Neural cell (in vitro differentiated cells): ENCODE measurements around the gene IL13RA1. TPM values are rescaled to one million over a fixed set of nuclear protein-coding genes. Genes with fewer than 3 reads are reported as not detected.
"Not testable (repeated sequence)": the region's sequence is repeated elsewhere in the genome, so short reads cannot be mapped to it uniquely, and the experiment has no call there.

Source experiments
- H2AFZ ChIP-seq: fragments of 200-600, 300-800 bp; sonication (generic), shearing (Covaris generic); 2 replicates; pipeline ENCODE4 v1.6.0; 2014; ENCODE audit warnings: low read depth, mild to moderate bottlenecking, antibody characterized with exemption, low read length, moderate library complexity
- H3F3A ChIP-seq: fragments of 200-600 bp; shearing (Covaris generic); 2 replicates; pipeline ENCODE4 v1.6.1; 2016; ENCODE audit warnings: mild to moderate bottlenecking, moderate library complexity, mixed read lengths, antibody characterized with exemption, low read length; ENCODE audit not compliant: insufficient read depth, poor library complexity, severe bottlenecking
- H3K27ac ChIP-seq: fragments of 200-600, 300-800 bp; sonication (generic), shearing (Covaris generic); 2 replicates; pipeline ENCODE4 v1.5.1; 2014; ENCODE audit warnings: mild to moderate bottlenecking, low read length, moderate library complexity
- H3K27me3 ChIP-seq: fragments of 300-800, 200-600 bp; sonication (generic), shearing (Covaris generic); 2 replicates; pipeline ENCODE4 v1.6.0; 2014; ENCODE audit warnings: mild to moderate bottlenecking, low read depth, low read length, moderate library complexity; ENCODE audit not compliant: insufficient read depth
- H3K36me3 ChIP-seq: fragments of 300-800, 200-600 bp; sonication (generic), shearing (Covaris generic); 2 replicates; pipeline ENCODE4 v1.5.1; 2014; ENCODE audit warnings: mild to moderate bottlenecking, antibody characterized with exemption, low read length, moderate library complexity; ENCODE audit not compliant: insufficient read depth
- H3K4me2 ChIP-seq: fragments of 300-800, 200-600 bp; sonication (generic), shearing (Covaris generic); 2 replicates; pipeline ENCODE4 v1.6.0; 2014; ENCODE audit warnings: mild to moderate bottlenecking, low read length
- H3K4me3 ChIP-seq: fragments of 300-800, 200-600 bp; sonication (generic), shearing (Covaris generic); 2 replicates; pipeline ENCODE4 v1.5.1; 2014; ENCODE audit warnings: mild to moderate bottlenecking, low read length, moderate library complexity
- H3K79me2 ChIP-seq: fragments of 200-600 bp; shearing (Covaris generic); replicated peaks from 2 replicates; pipeline ENCODE4 v1.6.0; 2014; ENCODE audit warnings: mild to moderate bottlenecking, low read length, moderate library complexity; ENCODE audit not compliant: insufficient read depth
- H3K9ac ChIP-seq: fragments of 300-800, 200-600 bp; sonication (generic), shearing (Covaris generic); 2 replicates; pipeline ENCODE4 v1.6.1; 2016; ENCODE audit warnings: mild to moderate bottlenecking, low read length, mixed read lengths
- H3K9me2 ChIP-seq: fragments of 200-600 bp; shearing (Covaris generic); 2 replicates; pipeline ENCODE4 v1.6.1; 2016; ENCODE audit warnings: mild to moderate bottlenecking, low read length, mixed read lengths; ENCODE audit not compliant: insufficient read depth
- H3K9me3 ChIP-seq: fragments of 200-600, 300-800 bp; sonication (generic), shearing (Covaris generic); 2 replicates; pipeline ENCODE4 v1.6.1; 2016; ENCODE audit warnings: mild to moderate bottlenecking, mixed run types, low read length, moderate library complexity, mixed read lengths
- H4K20me1 ChIP-seq: fragments of 200-600 bp; shearing (Covaris generic); 2 replicates; pipeline ENCODE4 v1.6.1; 2016; ENCODE audit warnings: mild to moderate bottlenecking, mixed run types; ENCODE audit not compliant: insufficient read depth
- EP300 ChIP-seq: fragments of 450-650 bp; conservative IDR thresholded peaks from 2 replicates; pipeline ENCODE4 v1.6.1; 2014; ENCODE audit warnings: antibody characterized with exemption, mild to moderate bottlenecking, moderate library complexity; ENCODE audit not compliant: poor library complexity, severe bottlenecking
- EZH2 ChIP-seq: fragments of 200-600, 300-800 bp; shearing (Covaris generic), sonication (generic); IDR thresholded peaks from 2 replicates; pipeline ENCODE4 v1.6.1; 2014; ENCODE audit warnings: antibody characterized with exemption, low read length, borderline replicate concordance, mild to moderate bottlenecking; ENCODE audit not compliant: insufficient read depth, poor library complexity, severe bottlenecking
- MXI1 ChIP-seq: fragments of 450-650 bp; conservative IDR thresholded peaks from 2 replicates; pipeline ENCODE4 v1.6.1; 2014; ENCODE audit warnings: antibody characterized with exemption, mild to moderate bottlenecking; ENCODE audit not compliant: poor library complexity, severe bottlenecking
- POLR2AphosphoS5 ChIP-seq: IDR thresholded peaks from 2 replicates; pipeline ENCODE4 v1.6.1; 2012
- RAD21 ChIP-seq: fragments of 450-650 bp; conservative IDR thresholded peaks from 2 replicates; pipeline ENCODE4 v1.6.1; 2014; ENCODE audit warnings: antibody characterized with exemption, mild to moderate bottlenecking, moderate library complexity
- SMC3 ChIP-seq: fragments of 450-650 bp; conservative IDR thresholded peaks from 2 replicates; pipeline ENCODE4 v1.6.1; 2014; ENCODE audit warnings: antibody characterized with exemption, mild to moderate bottlenecking, moderate library complexity; ENCODE audit not compliant: poor library complexity
- TAF1 ChIP-seq: IDR thresholded peaks from 2 replicates; pipeline ENCODE4 v1.6.1; 2012; ENCODE audit warnings: low read depth
- polyA plus RNA-seq: library from polyadenylated mRNA; depleted of rRNA; stranded (reverse); fragments of >200 nt; gene quantifications from 2 replicates; pipeline ENCODE4 v1.2.3, GENCODE V29; 2014
- TF ChIP-seq, protein P1 (sequence below): fragments of 450-650 bp; IDR thresholded peaks from 2 replicates; pipeline ENCODE4 v1.5.1; 2014; ENCODE audit warnings: antibody characterized with exemption, mild to moderate bottlenecking, moderate library complexity; ENCODE audit not compliant: poor library complexity, severe bottlenecking
- TF ChIP-seq, protein P2 (sequence below): IDR thresholded peaks from 2 replicates; pipeline ENCODE4 v1.6.1; 2012; ENCODE audit warnings: borderline replicate concordance

The IL13RA1 gene
- polyA plus RNA-seq, 1 donor from 2014 or later: 0.30 TPM

DNA sequence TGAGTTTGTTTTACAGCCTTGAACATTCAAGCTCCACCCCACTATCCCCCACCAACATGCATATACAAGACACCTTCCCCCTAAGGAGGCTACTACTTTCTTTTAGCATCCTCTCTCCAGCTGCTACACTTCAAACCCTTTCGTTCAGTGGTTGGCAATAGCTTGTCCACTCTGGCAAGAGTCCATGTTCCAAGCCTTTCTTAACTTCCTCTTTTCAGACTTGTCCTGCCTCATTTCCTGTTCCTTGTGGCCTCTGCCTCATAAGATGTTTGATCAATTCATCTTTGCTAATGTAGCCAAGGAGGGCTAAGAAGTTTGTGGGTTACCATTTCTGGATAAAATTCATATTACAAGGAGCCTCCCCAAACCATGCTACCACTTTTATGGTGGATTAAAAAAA, 75.5 kb downstream of the IL13RA1 start:
- Histone ChIP-seq H3K36me3 (no peaks in the 10 kb centered on the region), H2AFZ (no peak overlapping the region), H3K9me3 (no peaks in the 10 kb centered on the region), H3K27ac (no peak overlapping the region), H3F3A (no peaks in the 10 kb centered on the region), H3K4me3 (no peak overlapping the region), H3K27me3 (no peaks in the 10 kb centered on the region), H4K20me1 (no peaks in the 10 kb centered on the region), H3K4me2 (no peak overlapping the region), H3K9me2 (no peaks in the 10 kb centered on the region), H3K79me2 (no peaks in the 10 kb centered on the region), H3K9ac (no peak overlapping the region)
- no peak for TF ChIP-seq RAD21
- no peak for TF ChIP-seq TAF1
- no peak for TF ChIP-seq POLR2AphosphoS5
- no peak for TF ChIP-seq MXI1
- TF ChIP-seq, protein P1, sequence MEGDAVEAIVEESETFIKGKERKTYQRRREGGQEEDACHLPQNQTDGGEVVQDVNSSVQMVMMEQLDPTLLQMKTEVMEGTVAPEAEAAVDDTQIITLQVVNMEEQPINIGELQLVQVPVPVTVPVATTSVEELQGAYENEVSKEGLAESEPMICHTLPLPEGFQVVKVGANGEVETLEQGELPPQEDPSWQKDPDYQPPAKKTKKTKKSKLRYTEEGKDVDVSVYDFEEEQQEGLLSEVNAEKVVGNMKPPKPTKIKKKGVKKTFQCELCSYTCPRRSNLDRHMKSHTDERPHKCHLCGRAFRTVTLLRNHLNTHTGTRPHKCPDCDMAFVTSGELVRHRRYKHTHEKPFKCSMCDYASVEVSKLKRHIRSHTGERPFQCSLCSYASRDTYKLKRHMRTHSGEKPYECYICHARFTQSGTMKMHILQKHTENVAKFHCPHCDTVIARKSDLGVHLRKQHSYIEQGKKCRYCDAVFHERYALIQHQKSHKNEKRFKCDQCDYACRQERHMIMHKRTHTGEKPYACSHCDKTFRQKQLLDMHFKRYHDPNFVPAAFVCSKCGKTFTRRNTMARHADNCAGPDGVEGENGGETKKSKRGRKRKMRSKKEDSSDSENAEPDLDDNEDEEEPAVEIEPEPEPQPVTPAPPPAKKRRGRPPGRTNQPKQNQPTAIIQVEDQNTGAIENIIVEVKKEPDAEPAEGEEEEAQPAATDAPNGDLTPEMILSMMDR: no peak
- TF ChIP-seq, protein P2, sequence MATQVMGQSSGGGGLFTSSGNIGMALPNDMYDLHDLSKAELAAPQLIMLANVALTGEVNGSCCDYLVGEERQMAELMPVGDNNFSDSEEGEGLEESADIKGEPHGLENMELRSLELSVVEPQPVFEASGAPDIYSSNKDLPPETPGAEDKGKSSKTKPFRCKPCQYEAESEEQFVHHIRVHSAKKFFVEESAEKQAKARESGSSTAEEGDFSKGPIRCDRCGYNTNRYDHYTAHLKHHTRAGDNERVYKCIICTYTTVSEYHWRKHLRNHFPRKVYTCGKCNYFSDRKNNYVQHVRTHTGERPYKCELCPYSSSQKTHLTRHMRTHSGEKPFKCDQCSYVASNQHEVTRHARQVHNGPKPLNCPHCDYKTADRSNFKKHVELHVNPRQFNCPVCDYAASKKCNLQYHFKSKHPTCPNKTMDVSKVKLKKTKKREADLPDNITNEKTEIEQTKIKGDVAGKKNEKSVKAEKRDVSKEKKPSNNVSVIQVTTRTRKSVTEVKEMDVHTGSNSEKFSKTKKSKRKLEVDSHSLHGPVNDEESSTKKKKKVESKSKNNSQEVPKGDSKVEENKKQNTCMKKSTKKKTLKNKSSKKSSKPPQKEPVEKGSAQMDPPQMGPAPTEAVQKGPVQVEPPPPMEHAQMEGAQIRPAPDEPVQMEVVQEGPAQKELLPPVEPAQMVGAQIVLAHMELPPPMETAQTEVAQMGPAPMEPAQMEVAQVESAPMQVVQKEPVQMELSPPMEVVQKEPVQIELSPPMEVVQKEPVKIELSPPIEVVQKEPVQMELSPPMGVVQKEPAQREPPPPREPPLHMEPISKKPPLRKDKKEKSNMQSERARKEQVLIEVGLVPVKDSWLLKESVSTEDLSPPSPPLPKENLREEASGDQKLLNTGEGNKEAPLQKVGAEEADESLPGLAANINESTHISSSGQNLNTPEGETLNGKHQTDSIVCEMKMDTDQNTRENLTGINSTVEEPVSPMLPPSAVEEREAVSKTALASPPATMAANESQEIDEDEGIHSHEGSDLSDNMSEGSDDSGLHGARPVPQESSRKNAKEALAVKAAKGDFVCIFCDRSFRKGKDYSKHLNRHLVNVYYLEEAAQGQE: no peak
- no peak for TF ChIP-seq SMC3
- no peak for TF ChIP-seq EZH2
- no peak for TF ChIP-seq EP300

DNA sequence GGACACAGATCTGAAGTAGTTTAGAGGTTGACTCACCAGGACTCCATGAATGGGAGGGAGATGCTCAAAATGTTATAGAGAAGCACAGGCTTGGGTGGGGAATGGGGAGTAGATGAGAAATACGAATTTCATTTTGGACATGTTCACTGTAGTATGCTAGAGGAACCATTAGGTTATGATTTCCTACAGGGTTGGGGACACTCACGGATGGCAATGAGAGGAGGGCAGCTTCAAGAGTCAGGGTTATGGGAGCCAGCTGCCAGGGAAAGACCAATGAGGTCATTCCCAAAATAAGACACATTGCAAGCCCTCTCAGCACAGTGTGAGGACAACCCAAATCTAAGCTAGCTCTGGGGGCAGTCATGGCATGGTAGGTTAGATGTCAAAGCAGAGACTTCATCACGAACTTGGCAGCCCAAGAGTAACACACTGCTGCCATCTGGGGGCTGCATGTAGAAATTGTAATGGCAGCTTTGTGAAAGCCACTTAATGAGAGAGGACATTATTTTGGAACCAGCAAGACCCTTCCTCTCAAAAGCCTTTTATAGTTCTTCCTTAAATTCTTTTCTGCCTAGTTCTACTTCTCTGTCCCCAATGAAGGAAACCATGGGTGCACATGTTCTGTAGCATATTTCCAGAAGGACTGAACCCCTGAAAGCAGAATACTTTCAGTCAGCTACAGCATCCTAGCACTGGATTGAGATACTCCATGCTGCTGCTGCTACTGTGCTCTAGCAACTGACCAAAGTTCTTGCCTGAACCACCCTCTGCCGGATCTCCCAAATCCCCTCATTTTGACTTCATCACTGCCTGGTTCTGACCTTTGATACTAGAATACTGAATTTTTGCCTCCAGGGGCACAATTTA, 80.0 kb downstream of the IL13RA1 start:
- H4K20me1 ChIP-seq: no peaks in the 10 kb centered on the region
- H3K9ac ChIP-seq: no peak overlapping the region
- TF ChIP-seq EZH2 (no peak), RAD21 (peak; percentile 79), SMC3 (peak; percentile 85)
- TF ChIP-seq, protein P1: peak; percentile 75
- H3K79me2 ChIP-seq: no peaks in the 10 kb centered on the region
- no peak overlapping the region for H2AFZ ChIP-seq
- no peak overlapping the region for H3K4me2 ChIP-seq
- H3K36me3 ChIP-seq: no peaks in the 10 kb centered on the region
- H3K4me3 ChIP-seq: no peak overlapping the region
- no peak overlapping the region for H3K27ac ChIP-seq
- no peaks in the 10 kb centered on the region for H3K27me3 ChIP-seq
- H3F3A ChIP-seq: no peaks in the 10 kb centered on the region
- no peaks in the 10 kb centered on the region for H3K9me2 ChIP-seq
- no peaks in the 10 kb centered on the region for H3K9me3 ChIP-seq

DNA sequence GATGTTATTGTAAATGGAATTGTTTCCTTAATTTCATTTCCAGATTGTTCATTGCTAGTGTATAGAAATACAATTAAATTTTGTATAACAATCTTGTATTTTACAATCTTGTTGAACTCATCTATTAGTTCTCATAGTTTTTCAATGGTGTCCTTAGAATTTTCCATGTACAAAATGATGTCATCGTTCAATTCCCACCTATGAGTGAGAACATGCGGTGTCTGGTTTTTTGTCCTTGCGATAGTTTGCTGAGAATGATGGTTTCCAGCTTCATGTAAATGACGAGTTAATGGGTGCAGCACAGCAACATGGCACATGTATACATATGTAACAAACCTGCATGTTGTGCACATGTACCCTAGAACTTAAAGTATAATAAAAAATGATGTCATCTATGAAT, 89.9 kb downstream of the IL13RA1 start:
- H3K27me3 ChIP-seq, H3K79me2 ChIP-seq, H3K4me3 ChIP-seq, H3K9me3 ChIP-seq, H3K4me2 ChIP-seq, H3K27ac ChIP-seq, H3K9me2 ChIP-seq, H3K36me3 ChIP-seq, H3F3A ChIP-seq, H2AFZ ChIP-seq, H4K20me1 ChIP-seq, H3K9ac ChIP-seq: not testable (repeated sequence)
